ENCODE measurements around the gene NT5C3A. TPM values are rescaled to one million over a fixed set of nuclear protein-coding genes. Genes with fewer than 3 reads are reported as not detected.

The NT5C3A gene
- total and polyA plus RNA-seq, 2 experiments from 2014 or later, result 21.2 to 38.0 TPM

DNA sequence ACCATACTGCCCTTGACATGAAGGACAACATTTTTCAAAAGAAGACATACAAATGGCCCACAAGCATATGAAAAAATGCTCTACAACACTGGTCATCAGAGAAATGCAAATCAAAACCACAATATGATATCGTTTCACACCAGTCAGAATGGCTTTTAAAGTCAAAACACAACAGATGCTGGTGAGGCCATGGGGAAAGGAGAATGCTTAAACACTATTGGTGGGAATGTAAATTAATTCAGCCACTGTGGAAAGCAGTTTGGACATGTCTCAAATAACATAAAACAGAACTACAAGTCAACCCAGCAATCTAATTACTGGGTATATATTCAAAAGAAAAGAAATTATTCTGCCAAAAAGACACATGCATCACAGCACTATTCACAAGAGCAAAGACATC lies 4.2 kb upstream of the NT5C3A start:
- H3K4me2 ChIP-seq, result no peak overlapping the region
- 100% methylated on average over 1 of the region's 1 CpG for WGBS (ENCODE audit: low lambda C conversion rate, missing lambda C conversion rate)
- peaks cover 4% of the 10 kb centered on the region for H3K79me2 ChIP-seq
- DNase-seq (ENCODE audit: low spot score), result no peak
- H3K9me3 ChIP-seq (ENCODE audit: low read depth), result no peaks in the 10 kb centered on the region
- H2AFZ ChIP-seq, result no peak overlapping the region
- H3K27ac ChIP-seq, result no peak overlapping the region
- no peaks in the 10 kb centered on the region for H3K4me1 ChIP-seq (ENCODE audit: insufficient read depth)
- no peaks in the 10 kb centered on the region for H3K27me3 ChIP-seq
- no peaks in the 10 kb centered on the region for H3K9me2 ChIP-seq (replicated peaks; ENCODE audit: insufficient read depth)
- H3K36me3 ChIP-seq (replicated peaks; ENCODE audit: insufficient read depth, low read depth), result no peaks in the 10 kb centered on the region
- TF ChIP-seq EZH2 (IDR thresholded peaks at IDR 0.05; ENCODE audit: borderline replicate concordance), result no peak
- TF ChIP-seq EZH2phosphoT487 (IDR thresholded peaks at IDR 0.05; ENCODE audit: low read depth, severe bottlenecking, unreplicated experiment), result no peak
- TF ChIP-seq, protein P1, sequence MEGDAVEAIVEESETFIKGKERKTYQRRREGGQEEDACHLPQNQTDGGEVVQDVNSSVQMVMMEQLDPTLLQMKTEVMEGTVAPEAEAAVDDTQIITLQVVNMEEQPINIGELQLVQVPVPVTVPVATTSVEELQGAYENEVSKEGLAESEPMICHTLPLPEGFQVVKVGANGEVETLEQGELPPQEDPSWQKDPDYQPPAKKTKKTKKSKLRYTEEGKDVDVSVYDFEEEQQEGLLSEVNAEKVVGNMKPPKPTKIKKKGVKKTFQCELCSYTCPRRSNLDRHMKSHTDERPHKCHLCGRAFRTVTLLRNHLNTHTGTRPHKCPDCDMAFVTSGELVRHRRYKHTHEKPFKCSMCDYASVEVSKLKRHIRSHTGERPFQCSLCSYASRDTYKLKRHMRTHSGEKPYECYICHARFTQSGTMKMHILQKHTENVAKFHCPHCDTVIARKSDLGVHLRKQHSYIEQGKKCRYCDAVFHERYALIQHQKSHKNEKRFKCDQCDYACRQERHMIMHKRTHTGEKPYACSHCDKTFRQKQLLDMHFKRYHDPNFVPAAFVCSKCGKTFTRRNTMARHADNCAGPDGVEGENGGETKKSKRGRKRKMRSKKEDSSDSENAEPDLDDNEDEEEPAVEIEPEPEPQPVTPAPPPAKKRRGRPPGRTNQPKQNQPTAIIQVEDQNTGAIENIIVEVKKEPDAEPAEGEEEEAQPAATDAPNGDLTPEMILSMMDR (IDR thresholded peaks at IDR 0.05; ENCODE audit: poor library complexity), result no peak
- H4K20me1 ChIP-seq (ENCODE audit: insufficient read depth, poor library complexity, severe bottlenecking), result no peaks in the 10 kb centered on the region
- no peak overlapping the region for H3K4me3 ChIP-seq

DNA sequence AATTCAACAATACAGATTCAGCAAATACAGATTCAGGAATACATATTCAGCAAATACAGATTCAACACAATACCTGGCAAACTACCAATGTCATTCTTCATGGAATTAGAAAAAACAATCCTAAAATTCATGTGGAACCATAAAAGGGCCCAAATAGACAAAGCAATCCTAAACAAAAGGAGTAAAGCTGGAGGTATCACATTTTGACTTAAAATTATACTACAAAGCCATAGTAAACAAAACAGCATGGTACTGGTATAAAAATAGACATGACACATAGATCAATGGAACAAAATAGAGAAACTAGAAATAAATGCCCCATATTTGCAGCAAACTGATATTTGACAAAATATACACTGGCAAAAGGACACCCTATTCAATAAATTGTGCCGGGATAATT lies 3.4 kb upstream of the NT5C3A start:
- peaks cover 6% of the 10 kb centered on the region for H4K20me1 ChIP-seq (ENCODE audit: insufficient read depth, poor library complexity, severe bottlenecking)
- peaks cover 5% of the 10 kb centered on the region for H3K4me1 ChIP-seq (ENCODE audit: insufficient read depth)

DNA sequence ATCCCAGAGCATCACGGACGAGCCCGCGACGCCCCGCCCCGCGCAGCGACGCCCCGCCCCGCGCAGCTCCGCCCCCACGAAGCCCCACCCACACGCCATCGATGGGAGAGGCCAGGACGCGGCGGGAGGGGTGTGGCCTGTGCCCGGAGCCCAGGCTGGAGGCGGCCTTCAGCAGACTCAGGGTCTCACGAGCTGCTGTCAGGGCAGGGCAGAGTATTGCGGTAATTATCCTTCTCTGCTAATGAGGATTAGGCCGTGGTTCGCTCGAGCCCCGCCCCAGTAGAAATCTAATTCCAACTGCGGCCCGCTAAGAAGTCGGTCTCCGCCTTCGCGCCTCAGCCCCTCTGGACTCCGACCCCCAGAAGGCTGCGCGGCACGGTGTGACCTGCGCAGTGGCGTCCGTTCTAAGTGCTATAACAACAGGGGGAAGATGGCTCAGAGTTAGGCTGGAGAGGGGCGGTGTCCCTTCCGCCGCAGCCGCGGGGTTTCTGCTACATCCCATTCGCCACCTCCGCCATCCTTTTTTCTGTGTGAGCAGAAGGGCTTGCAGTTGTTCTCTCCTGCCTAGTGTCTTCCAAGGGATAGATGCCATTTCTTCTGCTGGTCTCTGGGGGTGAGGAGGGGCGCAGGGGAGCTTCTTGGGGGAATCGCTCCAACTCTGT lies 337 bp upstream of the NT5C3A start:
- H3K27ac ChIP-seq, result peak overlapping the region; percentile 94
- H3K9me2 ChIP-seq (replicated peaks; ENCODE audit: insufficient read depth), result no peaks in the 10 kb centered on the region
- 3% methylated on average over 37 of the region's 50 CpGs for WGBS (ENCODE audit: low lambda C conversion rate, missing lambda C conversion rate)
- H3K4me1 ChIP-seq (ENCODE audit: insufficient read depth), result peaks cover 12% of the 10 kb centered on the region
- peak overlapping the region; percentile 40 for H3K4me3 ChIP-seq
- H3K27me3 ChIP-seq, result no peaks in the 10 kb centered on the region
- peaks cover 42% of the 10 kb centered on the region for H3K79me2 ChIP-seq
- TF ChIP-seq EZH2phosphoT487 (IDR thresholded peaks at IDR 0.05; ENCODE audit: low read depth, severe bottlenecking, unreplicated experiment) (no peak), EZH2 (IDR thresholded peaks at IDR 0.05; ENCODE audit: borderline replicate concordance) (no peak)
- TF ChIP-seq, protein P1 (IDR thresholded peaks at IDR 0.05; ENCODE audit: poor library complexity), result no peak
- H3K36me3 ChIP-seq (replicated peaks; ENCODE audit: insufficient read depth, low read depth), result no peaks in the 10 kb centered on the region
- no peaks in the 10 kb centered on the region for H3K9me3 ChIP-seq (ENCODE audit: low read depth)
- peak; percentile 97 for DNase-seq (ENCODE audit: low spot score)
- H2AFZ ChIP-seq, result peak overlapping the region; percentile 69
- peak overlapping the region; percentile 75 for H3K4me2 ChIP-seq
- H4K20me1 ChIP-seq (ENCODE audit: insufficient read depth, poor library complexity, severe bottlenecking), result peaks cover 11% of the 10 kb centered on the region

More for the DNA sequence above, 3.4 kb upstream of the NT5C3A start:
- peaks cover 12% of the 10 kb centered on the region for H3K79me2 ChIP-seq
- WGBS (ENCODE audit: low lambda C conversion rate, missing lambda C conversion rate), result 94% methylated on average over 1 of the region's 1 CpG
- H3K36me3 ChIP-seq (replicated peaks; ENCODE audit: insufficient read depth, low read depth), result no peaks in the 10 kb centered on the region
- H3K4me2 ChIP-seq, result no peak overlapping the region
- no peaks in the 10 kb centered on the region for H3K9me2 ChIP-seq (replicated peaks; ENCODE audit: insufficient read depth)
- H3K27ac ChIP-seq, result no peak overlapping the region
- TF ChIP-seq EZH2phosphoT487 (IDR thresholded peaks at IDR 0.05; ENCODE audit: low read depth, severe bottlenecking, unreplicated experiment), result no peak
- TF ChIP-seq EZH2 (IDR thresholded peaks at IDR 0.05; ENCODE audit: borderline replicate concordance), result no peak
- TF ChIP-seq, protein P1 (IDR thresholded peaks at IDR 0.05; ENCODE audit: poor library complexity), result no peak
- no peaks in the 10 kb centered on the region for H3K27me3 ChIP-seq
- no peak for DNase-seq (ENCODE audit: low spot score)
- H2AFZ ChIP-seq, result no peak overlapping the region
- no peak overlapping the region for H3K4me3 ChIP-seq
- no peaks in the 10 kb centered on the region for H3K9me3 ChIP-seq (ENCODE audit: low read depth)
